PC-9 (cell line): ENCODE results near the gene TBC1D22B.
"Not testable (repeated sequence)": the region's sequence is repeated elsewhere in the genome, so short reads cannot be mapped to it uniquely, and the experiment has no call there.

Source experiments
- EZH2 ChIP-seq: fragments of 200-600 bp; sonication (generic); IDR thresholded peaks from 2 replicates; pipeline ENCODE4 v1.8.0; 2017; ENCODE audit warnings: antibody characterized with exemption, low read depth
- TF ChIP-seq, protein P1 (sequence below): fragments of 200-600 bp; sonication (generic); conservative IDR thresholded peaks from 2 replicates; pipeline ENCODE4 v1.6.1; 2017; ENCODE audit warnings: mixed run types, antibody characterized with exemption, mild to moderate bottlenecking, moderate library complexity

DNA sequence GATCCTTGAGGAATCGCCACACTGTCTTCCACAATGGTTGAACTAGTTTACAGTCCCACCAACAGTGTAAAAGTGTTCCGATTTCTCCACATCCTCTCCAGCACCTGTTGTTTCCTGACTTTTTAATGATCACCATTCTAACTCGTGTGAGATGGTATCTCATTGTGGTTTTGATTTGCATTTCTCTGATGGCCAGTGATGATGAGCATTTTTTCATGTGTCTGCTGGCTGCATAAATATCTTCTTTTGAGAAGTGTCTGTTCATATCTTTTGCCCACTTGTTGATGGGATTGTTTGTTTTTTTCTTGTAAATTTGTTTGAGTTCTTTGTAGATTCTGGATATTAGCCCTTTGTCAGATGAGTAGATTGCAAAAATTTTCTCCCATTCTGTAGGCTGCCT is 88.2 kb downstream of the TBC1D22B start:
- TF ChIP-seq, protein P1, sequence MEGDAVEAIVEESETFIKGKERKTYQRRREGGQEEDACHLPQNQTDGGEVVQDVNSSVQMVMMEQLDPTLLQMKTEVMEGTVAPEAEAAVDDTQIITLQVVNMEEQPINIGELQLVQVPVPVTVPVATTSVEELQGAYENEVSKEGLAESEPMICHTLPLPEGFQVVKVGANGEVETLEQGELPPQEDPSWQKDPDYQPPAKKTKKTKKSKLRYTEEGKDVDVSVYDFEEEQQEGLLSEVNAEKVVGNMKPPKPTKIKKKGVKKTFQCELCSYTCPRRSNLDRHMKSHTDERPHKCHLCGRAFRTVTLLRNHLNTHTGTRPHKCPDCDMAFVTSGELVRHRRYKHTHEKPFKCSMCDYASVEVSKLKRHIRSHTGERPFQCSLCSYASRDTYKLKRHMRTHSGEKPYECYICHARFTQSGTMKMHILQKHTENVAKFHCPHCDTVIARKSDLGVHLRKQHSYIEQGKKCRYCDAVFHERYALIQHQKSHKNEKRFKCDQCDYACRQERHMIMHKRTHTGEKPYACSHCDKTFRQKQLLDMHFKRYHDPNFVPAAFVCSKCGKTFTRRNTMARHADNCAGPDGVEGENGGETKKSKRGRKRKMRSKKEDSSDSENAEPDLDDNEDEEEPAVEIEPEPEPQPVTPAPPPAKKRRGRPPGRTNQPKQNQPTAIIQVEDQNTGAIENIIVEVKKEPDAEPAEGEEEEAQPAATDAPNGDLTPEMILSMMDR, result not testable (repeated sequence)
- not testable (repeated sequence) for TF ChIP-seq EZH2
